Measurements from ENCODE around the gene MIS18A.
A peak's percentile ranks its signal among the peaks of the same experiment; 100 is the strongest.
"Not testable (repeated sequence)": the region's sequence is repeated elsewhere in the genome, so short reads cannot be mapped to it uniquely, and the experiment has no call there.

Gene MIS18A

DNA sequence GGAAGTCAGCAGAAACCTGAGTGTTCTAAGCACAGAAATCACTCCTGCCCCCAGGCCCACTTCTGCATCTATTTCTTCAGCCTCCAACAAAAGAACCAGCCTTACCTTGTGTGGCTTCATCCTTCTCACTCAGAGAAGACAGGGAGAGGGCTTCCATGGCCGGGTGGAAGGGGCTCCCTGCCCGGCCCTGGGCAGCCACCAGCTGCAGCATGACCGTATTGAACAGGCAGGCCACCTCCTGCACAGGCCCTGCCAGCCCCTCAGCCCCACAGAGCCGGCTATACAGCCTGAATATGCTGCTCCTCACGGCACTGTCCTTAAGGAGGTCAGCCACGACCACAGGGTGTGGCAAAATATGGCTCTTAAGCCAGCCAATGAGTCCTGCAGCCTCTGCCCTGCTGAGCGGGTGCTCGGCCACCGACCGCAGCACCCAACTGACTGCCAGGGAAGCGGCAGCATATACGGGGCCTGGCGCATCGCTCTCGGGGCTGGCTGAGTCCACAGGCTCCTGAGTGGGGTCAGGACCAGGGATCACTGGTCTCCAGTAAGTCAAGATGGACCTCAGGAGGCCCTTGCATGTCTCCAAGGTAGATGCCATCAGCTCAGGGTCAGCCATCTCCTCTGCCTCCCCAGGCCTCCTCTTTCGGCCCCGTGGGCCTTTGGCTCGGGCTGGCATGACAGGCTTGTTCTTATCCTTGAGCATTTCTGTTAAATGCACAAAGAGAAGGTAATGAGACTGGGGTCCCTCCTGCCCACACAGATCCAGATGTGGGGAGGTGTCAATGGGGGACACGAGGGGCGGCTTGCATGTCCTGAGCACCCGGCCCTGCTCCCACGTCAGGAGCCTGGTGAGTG, 37.7 kb upstream of the MIS18A start:
- Histone ChIP-seq H3K27ac (no peak overlapping the region), H3K4me3 (no peak overlapping the region), H3K36me3 (peaks cover 98% of the 10 kb centered on the region), H3K9ac (no peak overlapping the region), H3K4me2 (no peak overlapping the region), H4K20me1 (peaks cover 17% of the 10 kb centered on the region), H3K9me3 (no peaks in the 10 kb centered on the region), H3K27me3 (no peaks in the 10 kb centered on the region), H3K4me1 (peaks cover 13% of the 10 kb centered on the region)
- TF ChIP-seq Cebpa-rat (IDR thresholded peaks at IDR 0.05): no peak

DNA sequence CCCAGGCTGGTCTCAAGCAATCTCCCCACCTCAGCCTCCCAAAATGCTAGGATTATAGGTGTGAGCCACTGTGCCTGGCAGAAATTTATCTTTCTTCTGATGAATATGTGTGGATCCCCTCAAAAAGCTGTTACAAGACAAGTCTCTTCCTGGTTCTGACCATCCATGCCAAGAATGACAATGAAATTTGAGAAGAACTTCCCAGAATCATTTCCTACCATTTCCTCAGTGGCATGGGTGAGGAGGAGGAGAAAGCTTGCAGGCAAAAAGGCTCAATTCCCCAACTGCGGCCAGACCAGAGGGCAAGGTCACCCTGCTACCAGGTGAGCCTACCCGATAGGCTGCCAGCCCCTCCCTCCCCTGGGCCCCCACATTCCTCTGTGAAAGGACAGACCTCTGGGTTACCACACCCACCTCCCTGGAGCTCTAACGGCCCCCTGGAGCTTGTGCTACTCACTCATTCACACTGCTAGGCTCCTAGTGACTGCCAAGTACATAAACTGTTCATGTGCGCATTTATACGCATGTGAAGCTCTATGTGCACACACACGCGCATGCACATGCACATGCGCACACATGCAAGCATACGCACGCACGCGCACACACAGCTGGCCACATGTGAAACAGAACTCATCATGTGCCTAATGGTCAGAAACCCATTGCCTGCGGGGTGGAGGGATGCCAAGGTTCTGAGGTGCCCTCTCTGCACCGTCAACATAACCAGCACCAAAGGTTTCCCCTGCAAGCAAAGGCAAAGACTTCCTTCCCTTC, 36.8 kb upstream of the MIS18A start:
- no peaks in the 10 kb centered on the region for H3K27me3 ChIP-seq
- H4K20me1 ChIP-seq: peaks cover 22% of the 10 kb centered on the region
- H3K4me2 ChIP-seq: no peak overlapping the region
- TF ChIP-seq Cebpa-rat (IDR thresholded peaks at IDR 0.05): no peak
- H3K9ac ChIP-seq: no peak overlapping the region
- no peak overlapping the region for H3K27ac ChIP-seq
- H3K4me1 ChIP-seq: peaks cover 20% of the 10 kb centered on the region
- H3K9me3 ChIP-seq: no peaks in the 10 kb centered on the region
- H3K4me3 ChIP-seq: no peak overlapping the region
- peaks cover 98% of the 10 kb centered on the region for H3K36me3 ChIP-seq

- Histone ChIP-seq H3K4me1 (peaks cover 20% of the 10 kb centered on the region), H4K20me1 (peaks cover 22% of the 10 kb centered on the region), H3K36me3 (peaks cover 97% of the 10 kb centered on the region), H3K9me3 (no peaks in the 10 kb centered on the region), H3K4me3 (no peak overlapping the region), H3K27ac (peak overlapping the region; percentile 6; the same call in 1 of the 2 replicates), H3K4me2 (peak overlapping the region; percentile 31; the same call in 1 of the 2 replicates), H3K9ac (no peak overlapping the region; the same call in 1 of the 2 replicates), H3K27me3 (no peaks in the 10 kb centered on the region)
- TF ChIP-seq Cebpa-rat (IDR thresholded peaks at IDR 0.05): no peak
Observed at GRCh38 chr21:32314806-32315205, 36.0 kb upstream of the MIS18A start.

DNA sequence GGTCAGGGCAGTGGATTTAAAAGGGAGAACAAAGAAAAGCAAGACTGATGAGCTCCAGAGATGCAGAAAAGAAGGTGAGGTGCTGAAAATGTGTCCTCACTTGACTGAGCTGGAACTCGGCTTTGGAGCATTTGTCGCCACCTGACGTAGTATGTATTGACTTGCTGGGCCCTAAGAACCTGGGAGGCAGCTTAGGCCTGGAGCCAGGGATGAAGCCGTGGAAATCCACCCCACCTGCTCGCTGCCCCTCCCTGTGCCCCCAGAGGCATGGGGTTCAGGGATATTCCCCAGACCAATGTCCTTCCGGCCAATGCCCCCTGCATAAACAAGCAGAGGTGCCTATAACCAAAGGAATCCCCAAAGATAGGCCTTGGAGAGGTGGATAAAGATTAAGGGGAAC, 34.1 kb upstream of the MIS18A start:
- H3K4me2 ChIP-seq: no peak overlapping the region
- H3K4me3 ChIP-seq: no peak overlapping the region
- no peak overlapping the region for H3K27ac ChIP-seq
- H3K9me3 ChIP-seq: no peaks in the 10 kb centered on the region
- H3K36me3 ChIP-seq: peaks cover 92% of the 10 kb centered on the region
- H4K20me1 ChIP-seq: peaks cover 22% of the 10 kb centered on the region
- no peak for TF ChIP-seq Cebpa-rat (IDR thresholded peaks at IDR 0.05)
- no peaks in the 10 kb centered on the region for H3K27me3 ChIP-seq
- H3K9ac ChIP-seq: no peak overlapping the region
- H3K4me1 ChIP-seq: peaks cover 20% of the 10 kb centered on the region

DNA sequence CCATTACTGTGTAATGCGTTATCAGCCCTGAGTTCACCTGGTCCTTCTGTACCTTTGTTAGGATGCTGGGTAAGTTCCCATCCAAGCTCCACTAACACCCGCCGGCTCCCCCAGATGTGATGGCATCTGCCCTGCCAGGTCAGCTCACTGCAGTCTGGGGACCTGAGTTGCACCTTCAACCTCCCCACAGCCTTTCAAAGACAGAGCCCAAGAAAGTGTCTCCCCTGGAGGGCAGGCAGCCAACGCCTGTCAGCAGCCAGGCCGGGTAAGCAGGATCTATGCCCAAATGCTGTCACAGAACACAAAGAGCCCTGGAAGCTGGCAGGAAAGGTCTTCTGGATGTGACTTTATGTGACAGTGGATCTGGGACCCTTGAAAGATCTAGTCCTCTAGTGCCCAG, 33.5 kb upstream of the MIS18A start:
- no peak overlapping the region for H3K4me3 ChIP-seq
- no peak overlapping the region for H3K9ac ChIP-seq
- no peaks in the 10 kb centered on the region for H3K9me3 ChIP-seq
- H4K20me1 ChIP-seq: peaks cover 22% of the 10 kb centered on the region
- H3K36me3 ChIP-seq: peaks cover 91% of the 10 kb centered on the region
- no peaks in the 10 kb centered on the region for H3K27me3 ChIP-seq
- H3K4me2 ChIP-seq: no peak overlapping the region
- no peak for TF ChIP-seq Cebpa-rat (IDR thresholded peaks at IDR 0.05)
- H3K27ac ChIP-seq: no peak overlapping the region
- peaks cover 20% of the 10 kb centered on the region for H3K4me1 ChIP-seq

DNA sequence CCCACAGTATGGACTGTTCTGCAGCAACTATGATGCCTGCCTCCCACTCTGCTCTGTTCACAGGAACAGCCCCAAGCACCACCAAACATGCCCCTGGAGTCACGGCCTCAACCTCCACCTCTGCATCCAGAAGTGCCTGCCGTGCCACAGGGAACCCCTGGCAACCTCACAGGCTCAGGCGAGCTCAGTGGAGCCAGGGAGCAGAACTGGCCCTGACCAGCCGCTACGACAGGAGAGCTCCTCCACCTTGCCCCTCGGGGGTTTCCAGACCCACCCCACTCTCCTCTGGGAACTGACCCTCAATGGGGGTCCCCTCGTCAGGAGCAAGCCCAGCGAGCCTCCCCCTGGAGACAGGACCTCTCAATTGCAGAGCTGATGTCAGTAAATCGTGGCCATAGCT, 32.8 kb upstream of the MIS18A start:
- Histone ChIP-seq H3K9ac (no peak overlapping the region), H3K27me3 (no peaks in the 10 kb centered on the region), H3K4me2 (no peak overlapping the region), H3K9me3 (no peaks in the 10 kb centered on the region), H3K27ac (no peak overlapping the region), H3K4me1 (peaks cover 20% of the 10 kb centered on the region), H3K36me3 (peaks cover 89% of the 10 kb centered on the region), H3K4me3 (no peak overlapping the region), H4K20me1 (peaks cover 19% of the 10 kb centered on the region)
- no peak for TF ChIP-seq Cebpa-rat (IDR thresholded peaks at IDR 0.05)

DNA sequence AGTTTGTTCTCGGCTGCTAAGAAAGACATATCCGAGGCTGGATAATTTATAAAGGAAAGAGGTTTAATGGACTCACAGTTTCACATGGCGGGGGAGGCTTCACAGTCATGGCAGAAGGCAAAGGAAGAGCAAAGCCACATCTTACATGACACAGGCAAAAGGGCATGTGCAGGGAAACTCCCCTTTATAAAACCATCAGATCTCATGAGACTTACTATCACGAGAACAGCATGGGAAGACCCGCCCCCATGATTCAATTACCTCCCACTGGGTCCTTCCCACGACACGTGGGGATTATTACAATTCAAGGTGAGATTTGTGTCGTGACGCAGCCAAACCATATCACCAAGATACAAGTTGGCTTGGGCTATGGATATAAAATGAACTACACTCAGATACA, 32.1 kb upstream of the MIS18A start:
- H3K9ac ChIP-seq, H3K4me3 ChIP-seq: not testable (repeated sequence)
- H3K36me3 ChIP-seq: peaks cover 86% of the 10 kb centered on the region

GRCh38 chr21:32309906-32310460, 31.1 kb upstream of the MIS18A start:
- peaks cover 76% of the 10 kb centered on the region for H3K36me3 ChIP-seq
- H3K9ac ChIP-seq: no peak overlapping the region
- no peak overlapping the region for H3K4me2 ChIP-seq
- no peaks in the 10 kb centered on the region for H3K9me3 ChIP-seq
- no peak overlapping the region for H3K4me3 ChIP-seq
- TF ChIP-seq Cebpa-rat (IDR thresholded peaks at IDR 0.05): no peak
- H3K4me1 ChIP-seq: peaks cover 31% of the 10 kb centered on the region
- no peaks in the 10 kb centered on the region for H3K27me3 ChIP-seq
- peaks cover 12% of the 10 kb centered on the region for H4K20me1 ChIP-seq
- H3K27ac ChIP-seq: no peak overlapping the region

More for the DNA sequence above, 32.1 kb upstream of the MIS18A start:
- peaks cover 13% of the 10 kb centered on the region for H4K20me1 ChIP-seq
- not testable (repeated sequence) for H3K4me2 ChIP-seq, H3K9me3 ChIP-seq, H3K27ac ChIP-seq, H3K27me3 ChIP-seq
- H3K4me1 ChIP-seq: peaks cover 26% of the 10 kb centered on the region

DNA sequence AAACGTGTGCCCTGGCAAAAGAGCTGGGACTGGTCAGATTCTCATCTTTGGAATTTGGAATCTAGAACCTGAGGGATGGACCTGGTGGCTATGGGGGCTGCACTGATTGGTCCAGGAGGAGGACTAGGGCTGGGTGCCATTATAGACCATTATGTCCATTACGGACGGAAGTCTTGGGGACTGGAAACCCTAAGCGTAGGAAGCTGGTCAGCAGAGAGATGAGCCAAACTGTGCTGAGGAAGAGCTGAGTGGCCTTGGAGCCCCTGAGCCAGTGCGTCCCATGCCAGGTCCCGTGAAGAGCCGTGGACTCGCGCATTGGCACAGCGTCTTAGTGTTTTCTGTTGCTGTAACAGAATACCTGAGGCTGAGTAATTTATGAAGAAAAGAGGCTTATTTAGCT, 29.8 kb upstream of the MIS18A start:
- Histone ChIP-seq H3K27me3 (no peaks in the 10 kb centered on the region), H3K9ac (no peak overlapping the region), H3K9me3 (no peaks in the 10 kb centered on the region), H3K4me3 (no peak overlapping the region), H3K4me1 (peaks cover 22% of the 10 kb centered on the region), H3K4me2 (no peak overlapping the region), H3K27ac (no peak overlapping the region), H3K36me3 (peaks cover 65% of the 10 kb centered on the region), H4K20me1 (peaks cover 6% of the 10 kb centered on the region; the same call in 1 of the 2 replicates)
- no peak for TF ChIP-seq Cebpa-rat (IDR thresholded peaks at IDR 0.05)

DNA sequence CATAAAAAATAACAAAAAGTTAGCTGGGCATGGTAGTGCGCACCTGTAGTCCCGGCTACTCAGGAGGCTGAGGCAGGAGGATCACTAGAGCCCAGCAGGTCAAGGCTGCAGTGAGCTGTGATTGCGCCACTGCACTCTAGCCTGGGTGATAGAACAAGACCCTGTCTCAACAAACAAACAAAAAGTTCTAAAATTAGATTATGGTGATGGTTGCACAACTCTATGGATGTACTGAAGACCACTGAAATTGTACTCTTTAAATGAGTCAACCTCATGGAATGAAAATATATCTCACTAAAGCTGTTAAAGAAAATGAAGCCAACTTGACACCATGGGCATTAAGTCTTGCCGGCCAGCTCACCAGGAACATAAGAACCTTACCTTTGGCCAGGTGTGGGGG, 28.9 kb upstream of the MIS18A start:
- H3K9me3 ChIP-seq: no peaks in the 10 kb centered on the region
- H3K27me3 ChIP-seq: no peaks in the 10 kb centered on the region
- H4K20me1 ChIP-seq: peaks cover 6% of the 10 kb centered on the region; the same call in 1 of the 2 replicates
- no peak overlapping the region for H3K4me2 ChIP-seq
- peaks cover 22% of the 10 kb centered on the region for H3K4me1 ChIP-seq
- H3K36me3 ChIP-seq: peaks cover 56% of the 10 kb centered on the region
- TF ChIP-seq Cebpa-rat (IDR thresholded peaks at IDR 0.05): no peak
- H3K27ac ChIP-seq: no peak overlapping the region
- H3K9ac ChIP-seq: no peak overlapping the region
- H3K4me3 ChIP-seq: no peak overlapping the region

All from BLaER1 (cell line).